ENCODE results near the gene KIF26B.
"Not testable (repeated sequence)": the region's sequence is repeated elsewhere in the genome, so short reads cannot be mapped to it uniquely, and the experiment has no call there.

The KIF26B gene

GRCh38 chr1:245651093-245651492, 496.3 kb downstream of the KIF26B start:
- no peak for DNase-seq (ENCODE audit: low read depth)

GRCh38 chr1:245652116-245652515, 497.3 kb downstream of the KIF26B start:
- no peak for DNase-seq (ENCODE audit: low read depth)

GRCh38 chr1:245652660-245653427, 498.1 kb downstream of the KIF26B start:
- DNase-seq (ENCODE audit: low read depth) = no peak

GRCh38 chr1:245654460-245655050, 499.8 kb downstream of the KIF26B start:
- DNase-seq (ENCODE audit: low read depth) = no peak

- DNase-seq (ENCODE audit: low read depth) = no peak
Measured at GRCh38 chr1:245656189-245656717, 501.5 kb downstream of the KIF26B start.

GRCh38 chr1:245657371-245657770, 502.6 kb downstream of the KIF26B start:
- no peak for DNase-seq (ENCODE audit: low read depth)

- no peak for DNase-seq (ENCODE audit: low read depth)
Measured at GRCh38 chr1:245663373-245663772, 508.6 kb downstream of the KIF26B start.

- DNase-seq (ENCODE audit: low read depth) = no peak
Measured at GRCh38 chr1:245663841-245664240, 509.1 kb downstream of the KIF26B start.

GRCh38 chr1:245666412-245666811, 511.6 kb downstream of the KIF26B start:
- no peak for DNase-seq (ENCODE audit: low read depth)

GRCh38 chr1:245671349-245671748, 516.6 kb downstream of the KIF26B start:
- DNase-seq (ENCODE audit: low read depth) = no peak

- DNase-seq (ENCODE audit: low read depth) = no peak
Measured at GRCh38 chr1:245671966-245672767, 517.4 kb downstream of the KIF26B start.

- DNase-seq (ENCODE audit: low read depth) = not testable (repeated sequence)
Measured at GRCh38 chr1:245672836-245673656, 518.3 kb downstream of the KIF26B start.

- no peak for DNase-seq (ENCODE audit: low read depth)
Measured at GRCh38 chr1:245673881-245674414, 519.2 kb downstream of the KIF26B start.

- DNase-seq (ENCODE audit: low read depth) = no peak
Measured at GRCh38 chr1:245677461-245678240, 522.9 kb downstream of the KIF26B start.

- no peak for DNase-seq (ENCODE audit: low read depth)
Measured at GRCh38 chr1:245678860-245679411, 524.2 kb downstream of the KIF26B start.

GRCh38 chr1:245679821-245680780, 525.3 kb downstream of the KIF26B start:
- no peak for DNase-seq (ENCODE audit: low read depth)

GRCh38 chr1:245682638-245683628, 528.1 kb downstream of the KIF26B start:
- no peak for DNase-seq (ENCODE audit: low read depth)

- no peak for DNase-seq (ENCODE audit: low read depth)
Measured at GRCh38 chr1:245683676-245684075, 528.9 kb downstream of the KIF26B start.
